HG03565 (cell line): ENCODE measurements around the gene ERGIC1.

Experiments
- ATAC-seq: cut with Tn5 transposase; IDR thresholded peaks from one replicate; pipeline ENCODE4 v1.9.1; 2021; ENCODE audit warnings: mild to moderate bottlenecking, moderate library complexity; ENCODE audit not compliant: unreplicated experiment

ERGIC1 gene

GRCh38 chr5:172915514-172915913 lies 81.5 kb downstream of the ERGIC1 start:
- no peak for ATAC-seq

GRCh38 chr5:172918421-172919371 lies 84.6 kb downstream of the ERGIC1 start:
- ATAC-seq: no peak

DNA sequence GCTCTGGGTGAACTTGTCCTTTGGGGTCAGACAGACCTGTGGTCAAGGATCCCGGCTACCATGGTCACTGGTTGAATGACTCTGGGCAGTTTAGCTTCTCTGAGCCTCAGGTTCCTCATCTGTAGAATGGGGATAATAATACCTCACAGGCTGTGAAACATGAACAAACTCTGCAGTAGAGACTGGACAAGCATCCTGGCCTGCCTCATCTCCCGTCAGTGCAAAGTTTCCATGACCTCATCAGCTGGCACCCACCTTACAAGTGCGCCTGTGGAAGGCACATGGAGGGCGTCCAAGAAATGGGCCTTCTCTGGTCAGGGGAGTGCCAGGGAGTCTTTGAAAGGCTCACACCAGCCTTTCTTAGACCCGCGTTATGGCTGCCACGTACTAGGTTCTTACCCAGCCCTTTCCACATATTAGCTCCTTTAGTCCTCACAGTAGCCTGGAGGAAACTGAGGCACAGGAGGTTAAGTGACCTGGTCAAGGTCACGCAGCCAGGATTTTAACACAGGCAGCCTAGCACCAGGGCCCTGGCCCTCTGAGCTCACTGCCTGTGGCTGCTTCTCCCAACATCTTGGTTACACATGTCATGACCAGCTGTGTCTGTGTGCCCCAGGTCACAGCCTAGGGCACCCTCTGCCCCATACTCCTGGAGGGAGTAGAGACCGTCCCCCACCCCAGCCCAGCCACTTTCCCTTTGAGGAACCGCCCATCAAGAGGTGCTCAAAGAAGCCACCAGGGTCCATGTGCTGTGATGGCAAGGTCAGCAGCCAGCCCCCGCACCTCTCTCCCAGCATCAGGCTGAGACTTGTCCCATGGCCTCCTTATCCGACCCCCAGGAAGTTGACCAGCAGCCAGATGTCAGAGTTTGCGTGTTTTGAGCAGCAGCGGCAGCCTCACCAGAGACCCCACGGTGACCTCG lies 85.7 kb downstream of the ERGIC1 start:
- no peak for ATAC-seq

GRCh38 chr5:172920447-172920849 lies 86.4 kb downstream of the ERGIC1 start:
- ATAC-seq: no peak

GRCh38 chr5:172920995-172921394 lies 86.9 kb downstream of the ERGIC1 start:
- ATAC-seq: no peak

DNA sequence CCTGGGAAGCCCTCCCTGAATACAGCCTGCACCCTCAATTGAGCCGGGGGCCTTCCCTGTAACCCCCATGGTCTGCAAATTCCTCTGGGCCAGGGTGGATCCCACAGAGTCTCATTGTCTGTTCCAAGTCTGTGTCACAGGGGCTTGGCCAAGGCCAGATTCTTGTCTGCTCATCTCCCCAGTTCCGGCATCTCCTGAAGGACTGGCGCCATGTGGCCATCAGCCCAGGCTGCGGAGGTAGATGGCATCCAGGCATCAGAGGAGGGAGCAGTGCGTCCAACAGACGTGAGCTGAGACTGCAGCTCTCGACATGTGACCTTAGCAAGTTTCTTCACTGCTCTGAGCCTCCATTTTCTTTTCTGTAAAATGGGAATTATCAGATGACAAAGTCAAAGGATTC lies 87.9 kb downstream of the ERGIC1 start:
- ATAC-seq: no peak

GRCh38 chr5:172923539-172923938 lies 89.5 kb downstream of the ERGIC1 start:
- no peak for ATAC-seq

DNA sequence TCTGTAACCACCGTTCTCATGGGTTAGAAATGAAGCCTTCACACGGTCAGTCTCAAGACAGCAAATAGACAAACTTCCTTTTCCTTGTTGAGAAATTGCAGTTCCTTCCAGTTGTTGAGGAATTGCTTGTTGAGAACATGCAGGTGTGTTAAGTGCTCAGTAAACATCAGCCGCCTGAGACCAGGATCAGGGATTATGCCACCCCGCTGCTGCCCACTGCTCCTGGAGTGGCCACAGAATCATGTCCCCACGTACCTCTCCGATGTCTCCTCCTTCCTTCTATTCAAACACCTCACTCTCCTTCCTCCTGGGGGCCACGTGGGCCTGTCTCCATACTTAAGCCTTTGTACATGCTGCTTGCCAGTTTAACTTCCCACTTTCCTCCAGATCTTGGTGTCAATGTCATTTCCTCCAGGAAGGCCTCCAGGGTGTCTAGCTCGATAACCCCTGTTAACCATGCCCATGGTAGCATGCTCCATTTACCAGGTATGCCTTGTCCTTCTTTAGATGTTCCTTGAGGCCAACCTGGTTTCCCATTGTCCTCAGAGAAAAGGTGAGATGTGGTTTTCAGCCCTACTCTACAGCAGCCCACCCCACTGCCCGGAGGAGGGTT lies 91.4 kb downstream of the ERGIC1 start:
- no peak for ATAC-seq

DNA sequence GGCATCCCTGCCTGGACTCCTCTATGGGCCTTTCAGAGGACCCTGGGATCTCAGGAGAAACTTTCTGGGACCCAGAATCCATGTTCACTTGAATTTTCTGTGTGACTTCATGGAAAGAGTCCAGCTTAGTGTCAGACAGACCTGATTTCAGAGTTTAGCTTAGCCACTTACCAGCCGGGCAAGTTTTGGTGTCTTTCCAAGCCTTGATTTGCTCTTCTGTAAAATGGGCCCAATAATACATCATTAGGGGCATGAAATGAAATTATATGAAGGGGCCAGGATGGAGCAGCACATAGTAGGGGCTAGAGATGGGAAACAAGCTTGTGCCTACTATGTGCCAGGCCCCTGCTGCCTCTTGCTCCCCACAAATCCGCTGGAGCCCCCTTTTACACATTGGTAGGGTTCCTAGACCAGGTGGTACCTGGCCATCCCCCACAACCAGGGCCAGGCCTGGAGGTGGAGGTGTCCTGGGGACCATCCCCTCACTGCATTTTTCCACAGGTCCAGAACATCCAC lies 92.0 kb downstream of the ERGIC1 start:
- no peak for ATAC-seq

- ATAC-seq: no peak
These were observed 92.7 kb downstream of the ERGIC1 start for GRCh38 chr5:172926796-172927195.

- no peak for ATAC-seq
These were observed 95.4 kb downstream of the ERGIC1 start for GRCh38 chr5:172929371-172929838.

DNA sequence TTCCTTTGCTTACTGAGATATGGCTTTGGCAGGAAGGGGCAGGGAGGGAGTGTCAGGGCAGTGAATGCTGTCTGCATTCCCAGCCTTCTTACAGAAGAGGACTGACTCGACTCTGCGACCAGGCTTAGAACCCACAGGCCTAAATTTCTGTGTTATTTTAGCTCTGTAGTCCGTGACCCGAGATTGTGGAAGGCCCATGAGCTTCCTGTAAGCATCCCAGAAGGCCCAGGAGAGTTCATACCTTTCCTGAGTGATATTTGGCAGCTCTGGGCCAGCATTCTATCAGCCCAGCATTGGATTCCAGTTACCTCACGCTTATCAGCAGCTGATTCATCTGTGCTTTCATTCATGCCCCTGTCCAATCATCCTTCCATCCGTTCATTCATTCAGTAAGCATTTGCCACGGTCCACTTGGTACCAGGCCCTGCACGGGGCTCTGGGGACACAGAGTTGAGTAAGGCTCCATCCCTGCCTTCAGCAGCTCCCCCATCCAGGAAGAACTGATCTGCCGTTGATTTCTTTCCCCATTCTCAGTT lies 97.0 kb downstream of the ERGIC1 start:
- ATAC-seq: no peak

DNA sequence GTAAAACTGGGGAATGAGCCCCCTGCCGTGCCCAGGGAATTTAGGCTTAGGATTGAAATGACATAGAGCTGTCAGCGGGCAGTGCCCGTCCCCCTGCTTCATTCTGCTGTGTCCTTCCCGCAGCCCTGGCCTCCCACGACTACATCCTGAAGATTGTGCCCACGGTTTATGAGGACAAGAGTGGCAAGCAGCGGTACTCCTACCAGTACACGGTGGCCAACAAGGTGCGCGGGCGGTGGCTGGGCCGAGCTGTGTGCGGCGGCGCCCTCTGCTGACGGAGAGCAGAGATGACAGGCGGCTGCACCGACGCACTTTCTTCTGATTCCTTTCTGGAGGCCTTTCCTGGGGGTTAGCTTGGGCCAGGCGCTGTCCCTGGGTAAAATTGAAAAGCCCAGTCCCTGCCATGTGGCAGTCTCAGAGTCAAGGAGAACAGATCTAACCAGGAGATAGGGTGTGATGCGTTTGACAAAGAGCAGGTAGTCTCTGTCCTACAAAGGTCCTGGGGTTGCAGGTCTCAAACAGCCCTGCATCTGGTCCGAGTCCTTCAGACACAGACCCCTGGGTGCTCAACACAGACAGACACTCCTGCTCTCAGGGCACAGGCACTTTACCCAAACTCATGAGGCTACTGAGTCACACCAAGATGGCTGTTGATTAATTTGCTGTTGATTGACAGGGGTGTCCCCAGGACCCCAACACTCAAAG lies 98.4 kb downstream of the ERGIC1 start:
- no peak for ATAC-seq

DNA sequence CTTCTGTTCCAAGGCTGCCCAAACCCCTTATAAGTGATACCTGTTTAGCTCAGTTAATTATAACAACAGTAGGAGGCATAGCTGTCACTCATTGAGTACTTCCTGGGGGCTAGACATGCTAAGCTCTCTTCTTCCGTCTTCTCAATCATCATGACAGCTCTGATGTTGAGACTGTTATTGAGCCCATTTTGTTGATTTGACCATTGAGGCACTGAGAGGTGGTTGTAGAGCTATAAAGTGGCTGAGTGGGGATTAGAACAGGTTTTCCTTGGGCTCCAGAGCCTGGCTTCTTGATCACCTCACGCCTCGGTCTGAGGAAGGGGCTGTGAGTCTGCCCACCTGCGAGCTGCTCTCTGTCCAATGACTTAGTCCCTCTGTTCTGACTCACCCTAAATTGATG lies 99.2 kb downstream of the ERGIC1 start:
- no peak for ATAC-seq

GRCh38 chr5:172935096-172935495 lies 101.0 kb downstream of the ERGIC1 start:
- ATAC-seq: no peak

- no peak for ATAC-seq
These were observed 102.3 kb downstream of the ERGIC1 start for GRCh38 chr5:172936401-172936800.

GRCh38 chr5:172939071-172939470 lies 105.0 kb downstream of the ERGIC1 start:
- ATAC-seq: no peak

GRCh38 chr5:172939611-172940267 lies 105.7 kb downstream of the ERGIC1 start:
- ATAC-seq: no peak

- no peak for ATAC-seq
These were observed 106.4 kb downstream of the ERGIC1 start for GRCh38 chr5:172940268-172941066.
